ENCODE data around the gene ALCAM.
"Not testable (repeated sequence)": the region's sequence is repeated elsewhere in the genome, so short reads cannot be mapped to it uniquely, and the experiment has no call there.

Gene ALCAM

GRCh38 chr3:105537371-105538080, 170.8 kb downstream of the ALCAM start:
- DNase-seq: no peak

- DNase-seq: no peak
These were observed 171.8 kb downstream of the ALCAM start for GRCh38 chr3:105538483-105538882.

GRCh38 chr3:105539897-105540296, 173.2 kb downstream of the ALCAM start:
- DNase-seq: no peak

GRCh38 chr3:105542282-105543019, 175.7 kb downstream of the ALCAM start:
- DNase-seq: no peak

GRCh38 chr3:105545051-105545450, 178.3 kb downstream of the ALCAM start:
- DNase-seq: no peak

- no peak for DNase-seq
These were observed 187.1 kb downstream of the ALCAM start for GRCh38 chr3:105553851-105554250.

GRCh38 chr3:105555206-105555605, 188.5 kb downstream of the ALCAM start:
- no peak for DNase-seq

GRCh38 chr3:105559856-105560255, 193.1 kb downstream of the ALCAM start:
- DNase-seq: no peak

GRCh38 chr3:105561876-105562275, 195.2 kb downstream of the ALCAM start:
- no peak for DNase-seq

- DNase-seq: no peak
These were observed 198.0 kb downstream of the ALCAM start for GRCh38 chr3:105564546-105565288.

- no peak for DNase-seq
These were observed 204.3 kb downstream of the ALCAM start for GRCh38 chr3:105571005-105571404.

- DNase-seq: no peak
These were observed 205.8 kb downstream of the ALCAM start for GRCh38 chr3:105572501-105572900.

GRCh38 chr3:105579439-105579838, 212.7 kb downstream of the ALCAM start:
- no peak for DNase-seq

GRCh38 chr3:105580296-105580965, 213.7 kb downstream of the ALCAM start:
- no peak for DNase-seq

GRCh38 chr3:105582015-105582414, 215.3 kb downstream of the ALCAM start:
- no peak for DNase-seq

GRCh38 chr3:105584003-105584790, 217.5 kb downstream of the ALCAM start:
- DNase-seq: no peak

GRCh38 chr3:105593315-105593714, 226.6 kb downstream of the ALCAM start:
- no peak for DNase-seq

GRCh38 chr3:105594219-105594618, 227.5 kb downstream of the ALCAM start:
- no peak for DNase-seq

GRCh38 chr3:105598042-105598796, 231.5 kb downstream of the ALCAM start:
- no peak for DNase-seq

GRCh38 chr3:105599350-105599749, 232.6 kb downstream of the ALCAM start:
- no peak for DNase-seq

GRCh38 chr3:105601756-105602155, 235.0 kb downstream of the ALCAM start:
- not testable (repeated sequence) for DNase-seq

- not testable (repeated sequence) for DNase-seq
These were observed 235.6 kb downstream of the ALCAM start for GRCh38 chr3:105602286-105602685.

Measured in retina (tissue), 1 donor.